ENCODE results near the gene UBE3D.

UBE3D gene

GRCh38 chr6:82894653-82895259 is 170.9 kb downstream of the UBE3D start:
- TF ChIP-seq SIN3A (IDR thresholded peaks at IDR 0.05; ENCODE audit: borderline replicate concordance, insufficient read depth, low read length) (no peak), TAF1 (IDR thresholded peaks at IDR 0.05; ENCODE audit: borderline replicate concordance, insufficient read depth, low read length) (no peak), FOXP2 (optimal IDR thresholded peaks at IDR 0.05; ENCODE audit: borderline replicate concordance, extremely low read depth, extremely low read length, insufficient read depth) (no peak), POLR2AphosphoS5 (IDR thresholded peaks at IDR 0.05; ENCODE audit: low read depth, low read length) (no peak)
- TF ChIP-seq, protein P1, sequence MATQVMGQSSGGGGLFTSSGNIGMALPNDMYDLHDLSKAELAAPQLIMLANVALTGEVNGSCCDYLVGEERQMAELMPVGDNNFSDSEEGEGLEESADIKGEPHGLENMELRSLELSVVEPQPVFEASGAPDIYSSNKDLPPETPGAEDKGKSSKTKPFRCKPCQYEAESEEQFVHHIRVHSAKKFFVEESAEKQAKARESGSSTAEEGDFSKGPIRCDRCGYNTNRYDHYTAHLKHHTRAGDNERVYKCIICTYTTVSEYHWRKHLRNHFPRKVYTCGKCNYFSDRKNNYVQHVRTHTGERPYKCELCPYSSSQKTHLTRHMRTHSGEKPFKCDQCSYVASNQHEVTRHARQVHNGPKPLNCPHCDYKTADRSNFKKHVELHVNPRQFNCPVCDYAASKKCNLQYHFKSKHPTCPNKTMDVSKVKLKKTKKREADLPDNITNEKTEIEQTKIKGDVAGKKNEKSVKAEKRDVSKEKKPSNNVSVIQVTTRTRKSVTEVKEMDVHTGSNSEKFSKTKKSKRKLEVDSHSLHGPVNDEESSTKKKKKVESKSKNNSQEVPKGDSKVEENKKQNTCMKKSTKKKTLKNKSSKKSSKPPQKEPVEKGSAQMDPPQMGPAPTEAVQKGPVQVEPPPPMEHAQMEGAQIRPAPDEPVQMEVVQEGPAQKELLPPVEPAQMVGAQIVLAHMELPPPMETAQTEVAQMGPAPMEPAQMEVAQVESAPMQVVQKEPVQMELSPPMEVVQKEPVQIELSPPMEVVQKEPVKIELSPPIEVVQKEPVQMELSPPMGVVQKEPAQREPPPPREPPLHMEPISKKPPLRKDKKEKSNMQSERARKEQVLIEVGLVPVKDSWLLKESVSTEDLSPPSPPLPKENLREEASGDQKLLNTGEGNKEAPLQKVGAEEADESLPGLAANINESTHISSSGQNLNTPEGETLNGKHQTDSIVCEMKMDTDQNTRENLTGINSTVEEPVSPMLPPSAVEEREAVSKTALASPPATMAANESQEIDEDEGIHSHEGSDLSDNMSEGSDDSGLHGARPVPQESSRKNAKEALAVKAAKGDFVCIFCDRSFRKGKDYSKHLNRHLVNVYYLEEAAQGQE (IDR thresholded peaks at IDR 0.05; ENCODE audit: insufficient read depth in 1 of 2, low read depth in 2 of 2, low read length in 2 of 2): no peak

- no peak for TF ChIP-seq TAF1 (IDR thresholded peaks at IDR 0.05; ENCODE audit: borderline replicate concordance, insufficient read depth, low read length)
- TF ChIP-seq, protein P1 (IDR thresholded peaks at IDR 0.05; ENCODE audit: insufficient read depth in 1 of 2, low read depth in 2 of 2, low read length in 2 of 2): no peak
- TF ChIP-seq POLR2AphosphoS5 (IDR thresholded peaks at IDR 0.05; ENCODE audit: low read depth, low read length): no peak
- no peak for TF ChIP-seq SIN3A (IDR thresholded peaks at IDR 0.05; ENCODE audit: borderline replicate concordance, insufficient read depth, low read length)
- TF ChIP-seq FOXP2 (optimal IDR thresholded peaks at IDR 0.05; ENCODE audit: borderline replicate concordance, extremely low read depth, extremely low read length, insufficient read depth): no peak
Measured at GRCh38 chr6:82893889-82894652, 171.6 kb downstream of the UBE3D start.

GRCh38 chr6:82891076-82891475 is 174.6 kb downstream of the UBE3D start:
- TF ChIP-seq, protein P1 (IDR thresholded peaks at IDR 0.05; ENCODE audit: insufficient read depth in 1 of 2, low read depth in 2 of 2, low read length in 2 of 2): no peak
- no peak for TF ChIP-seq SIN3A (IDR thresholded peaks at IDR 0.05; ENCODE audit: borderline replicate concordance, insufficient read depth, low read length)
- TF ChIP-seq FOXP2 (optimal IDR thresholded peaks at IDR 0.05; ENCODE audit: borderline replicate concordance, extremely low read depth, extremely low read length, insufficient read depth): no peak
- no peak for TF ChIP-seq POLR2AphosphoS5 (IDR thresholded peaks at IDR 0.05; ENCODE audit: low read depth, low read length)
- TF ChIP-seq TAF1 (IDR thresholded peaks at IDR 0.05; ENCODE audit: borderline replicate concordance, insufficient read depth, low read length): no peak

- TF ChIP-seq POLR2AphosphoS5 (IDR thresholded peaks at IDR 0.05; ENCODE audit: low read depth, low read length): no peak
- TF ChIP-seq, protein P1 (IDR thresholded peaks at IDR 0.05; ENCODE audit: insufficient read depth in 1 of 2, low read depth in 2 of 2, low read length in 2 of 2): no peak
- no peak for TF ChIP-seq FOXP2 (optimal IDR thresholded peaks at IDR 0.05; ENCODE audit: borderline replicate concordance, extremely low read depth, extremely low read length, insufficient read depth)
- no peak for TF ChIP-seq TAF1 (IDR thresholded peaks at IDR 0.05; ENCODE audit: borderline replicate concordance, insufficient read depth, low read length)
- no peak for TF ChIP-seq SIN3A (IDR thresholded peaks at IDR 0.05; ENCODE audit: borderline replicate concordance, insufficient read depth, low read length)
Measured at GRCh38 chr6:82890240-82890639, 175.4 kb downstream of the UBE3D start.

Measured in PFSK-1 (cell line).